CD14-positive monocyte (primary cell): Measurements from ENCODE around the gene PROB1. TPM values are rescaled to one million over a fixed set of nuclear protein-coding genes. Genes with fewer than 3 reads are reported as not detected.
A peak's percentile ranks its signal among the peaks of the same experiment; 100 is the strongest.

Source experiments
- DNase-seq, 3 donors: peaks; one replicate each; pipeline ENCODE4 v3.0.0-alpha.2; 2011 to 2022
- H2AFZ ChIP-seq: 2 replicates; pipeline ENCODE4 v1.6.0; 2012; ENCODE audit warnings: mild to moderate bottlenecking, low read depth, low read length, inconsistent platforms; ENCODE audit not compliant: insufficient read depth, poor library complexity, severe bottlenecking
- H3K27ac ChIP-seq, 2 donors: 1 replicate in 1 of 2; 2 replicates in 1 of 2; pipeline ENCODE4 v1.5.1; 2012 to 2013; ENCODE audit warnings: low read length in 2 of 2, control low read depth in 1 of 2, inconsistent platforms in 1 of 2, low read depth in 1 of 2, mild to moderate bottlenecking in 1 of 2
- H3K27me3 ChIP-seq, 2 donors: one replicate each; pipeline versions ENCODE4 v1.6.0 to v1.6.1; 2011 to 2013; ENCODE audit warnings: low read length in 2 of 2; ENCODE audit not compliant: control insufficient read depth in 2 of 2, insufficient read depth in 2 of 2
- H3K36me3 ChIP-seq, 2 donors: replicated peaks in 1 of 2; 1 replicate in 1 of 2; 2 replicates in 1 of 2; pipeline versions ENCODE4 v1.5.1 to v1.6.1; 2012 to 2013; ENCODE audit warnings: low read length in 2 of 2, control low read depth in 1 of 2, inconsistent platforms in 1 of 2, mild to moderate bottlenecking in 1 of 2; ENCODE audit not compliant: insufficient read depth in 2 of 2, control insufficient read depth in 1 of 2
- H3K4me1 ChIP-seq, 2 donors: 1 replicate in 1 of 2; 2 replicates in 1 of 2; pipeline versions ENCODE4 v1.5.1 to v1.6.1; 2012 to 2013; ENCODE audit warnings: low read length in 2 of 2, control low read depth in 1 of 2, inconsistent platforms in 1 of 2, mild to moderate bottlenecking in 1 of 2, moderate library complexity in 1 of 2; ENCODE audit not compliant: insufficient read depth in 2 of 2, control insufficient read depth in 1 of 2
- H3K4me2 ChIP-seq: replicated peaks from 2 replicates; pipeline ENCODE3; 2012; ENCODE audit warnings: low read length, moderate library complexity, mild to moderate bottlenecking; ENCODE audit not compliant: poor library complexity, severe bottlenecking; ENCODE audit errors: extremely low read depth
- H3K4me3 ChIP-seq, 3 experiments: fragments of 200-600 bp in 1 of 3; sonication (generic) in 1 of 3; replicated peaks in 1 of 3; 1 replicate in 2 of 3; 2 replicates in 1 of 3; pipeline ENCODE4 v1.5.1; 2011 to 2013; ENCODE audit warnings: low read length in 3 of 3, mild to moderate bottlenecking in 3 of 3, control low read depth in 2 of 3, low read depth in 2 of 3, inconsistent platforms in 1 of 3, moderate library complexity in 1 of 3
- H3K79me2 ChIP-seq: 2 replicates; pipeline ENCODE4 v1.6.0; 2012; ENCODE audit warnings: mild to moderate bottlenecking, control low read depth, inconsistent platforms, low read length, moderate library complexity; ENCODE audit not compliant: insufficient read depth
- H3K9ac ChIP-seq: 2 replicates; pipeline ENCODE4 v1.6.0; 2017; ENCODE audit warnings: low read length, mild to moderate bottlenecking; ENCODE audit not compliant: insufficient read depth, poor library complexity, severe bottlenecking
- H3K9me3 ChIP-seq, 2 donors: replicated peaks in 1 of 2; 1 replicate in 1 of 2; 2 replicates in 1 of 2; pipeline versions ENCODE4 v1.5.1 to v1.6.1; 2012 to 2013; ENCODE audit warnings: low read length in 2 of 2, control low read depth in 1 of 2; ENCODE audit not compliant: control insufficient read depth in 1 of 2, insufficient read depth in 1 of 2
- H4K20me1 ChIP-seq: 2 replicates; pipeline ENCODE4 v1.6.0; 2012; ENCODE audit warnings: mild to moderate bottlenecking, low read length, control low read depth, moderate library complexity; ENCODE audit not compliant: insufficient read depth
- H3K27ac Mint-ChIP-seq, 7 donors: one replicate each; pipeline ENCODE4 v1.8.0; 2020; ENCODE audit warnings: mild to moderate bottlenecking in 7 of 7, mixed read lengths in 7 of 7, moderate library complexity in 6 of 7, inconsistent platforms in 2 of 7
- H3K27me3 Mint-ChIP-seq, 3 donors: one replicate each; pipeline ENCODE4 v1.8.0; 2021 to 2022; ENCODE audit warnings: low read depth in 3 of 3, mild to moderate bottlenecking in 3 of 3, mixed read lengths in 3 of 3, moderate library complexity in 3 of 3, inconsistent platforms in 1 of 3
- H3K36me3 Mint-ChIP-seq, 2 donors: one replicate each; pipeline ENCODE4 v1.8.0; 2020; ENCODE audit warnings: mixed read lengths in 2 of 2, inconsistent platforms in 1 of 2, mild to moderate bottlenecking in 1 of 2
- H3K4me1 Mint-ChIP-seq: one replicate; pipeline ENCODE4 v1.8.0; 2020; ENCODE audit warnings: mild to moderate bottlenecking, mixed read lengths
- H3K4me3 Mint-ChIP-seq, 2 donors: one replicate each; pipeline ENCODE4 v1.8.0; 2020; ENCODE audit warnings: mild to moderate bottlenecking in 2 of 2, mixed read lengths in 2 of 2, moderate library complexity in 1 of 2
- H3K9me3 Mint-ChIP-seq, 7 donors: one replicate each; pipeline ENCODE4 v1.8.0; 2020 to 2022; ENCODE audit warnings: mixed read lengths in 7 of 7, mild to moderate bottlenecking in 6 of 7, moderate library complexity in 6 of 7, inconsistent platforms in 2 of 7
- WGBS: methylation state at CpG from one replicate; pipeline ENCODE4 v1.1.5; 2013; ENCODE audit warnings: missing lambda C conversion rate; ENCODE audit not compliant: insufficient coverage; 5-methylcytosine and 5-hydroxymethylcytosine counted together
- intact Hi-C, 2 donors: fragments of 100-400 bp; cut with micrococcal nuclease; formaldehyde crosslinking; loops; one replicate each; pipeline versions ENCODE4 v1.15.0 to v1.15.1; 2023
- polyA plus RNA-seq, 3 donors: library from polyadenylated mRNA; depleted of rRNA in 1 of 3; unstranded in 2 of 3; stranded (reverse) in 1 of 3; fragments of 300-500 nt in 2 of 3; fragments of >200 nt in 1 of 3; fragmentation: Illumina TruSeq in 2 of 3; gene quantifications; 1 replicate in 2 of 3; 2 replicates in 1 of 3; pipeline ENCODE4 v1.2.3, GENCODE V29; 2012 to 2021
- TF ChIP-seq, protein P1 (sequence below): fragments of 200-600 bp; IDR thresholded peaks from one replicate; pipeline ENCODE4 v1.8.0; 2022; ENCODE audit warnings: antibody characterized with exemption, mild to moderate bottlenecking

PROB1 gene
- polyA plus RNA-seq, 3 donors: 0.05 to 0.11 TPM; not detected in 1

DNA sequence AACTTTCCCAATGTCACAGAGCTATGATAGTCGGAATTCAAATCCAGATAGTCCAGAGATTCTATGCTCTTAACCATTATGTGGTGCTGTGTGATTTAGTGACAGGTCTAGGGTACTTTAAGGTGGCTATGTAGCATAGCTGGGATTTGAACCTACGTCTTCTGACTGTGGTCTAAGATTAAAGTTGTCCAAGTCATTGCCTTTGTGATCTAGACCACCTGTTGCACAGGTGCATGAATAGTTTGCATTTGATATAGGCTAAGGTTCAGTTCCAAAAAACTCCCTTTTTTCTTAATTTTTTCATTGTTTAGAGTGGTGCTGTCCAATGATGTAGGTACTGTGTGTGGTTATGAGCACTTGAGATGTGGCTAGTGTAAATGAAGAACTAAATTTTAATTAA, 50.7 kb downstream of the PROB1 start:
- H3K4me3 Mint-ChIP-seq: no peak overlapping the region
- peaks cover 35% of the 10 kb centered on the region for H3K4me1 Mint-ChIP-seq
- H3K36me3 ChIP-seq: peaks cover 0 to 22% of the 10 kb centered on the region in 2 donors
- H3K9me3 Mint-ChIP-seq: peaks cover 0 to 2% (median 0%) of the 10 kb centered on the region in 7 donors
- no peak for DNase-seq
- H2AFZ ChIP-seq: no peak overlapping the region
- no peak overlapping the region for H3K27ac ChIP-seq
- H3K4me1 ChIP-seq: peaks cover 21 to 31% of the 10 kb centered on the region in 2 donors
- no peaks in the 10 kb centered on the region for H3K27me3 ChIP-seq
- H3K4me3 ChIP-seq: no peak overlapping the region
- no peak overlapping the region for H3K27ac Mint-ChIP-seq
- no peak overlapping the region for H3K9ac ChIP-seq
- intact Hi-C loops: loop anchor here in 1 of 2 donors (5.0 kb wide), 2 partner anchors 47 to 767 kb away; partner anchors contain the start of gene HSPA9
- H3K36me3 Mint-ChIP-seq: peaks cover 10 to 35% of the 10 kb centered on the region in 2 donors
- H3K4me2 ChIP-seq: no peak overlapping the region
- peaks cover 5 to 7% (median 6%) of the 10 kb centered on the region in 3 donors for H3K27me3 Mint-ChIP-seq
- H3K9me3 ChIP-seq: no peaks in the 10 kb centered on the region
- WGBS: no CpG with 5 or more reads among the region's 2 CpGs
- TF ChIP-seq, protein P1, sequence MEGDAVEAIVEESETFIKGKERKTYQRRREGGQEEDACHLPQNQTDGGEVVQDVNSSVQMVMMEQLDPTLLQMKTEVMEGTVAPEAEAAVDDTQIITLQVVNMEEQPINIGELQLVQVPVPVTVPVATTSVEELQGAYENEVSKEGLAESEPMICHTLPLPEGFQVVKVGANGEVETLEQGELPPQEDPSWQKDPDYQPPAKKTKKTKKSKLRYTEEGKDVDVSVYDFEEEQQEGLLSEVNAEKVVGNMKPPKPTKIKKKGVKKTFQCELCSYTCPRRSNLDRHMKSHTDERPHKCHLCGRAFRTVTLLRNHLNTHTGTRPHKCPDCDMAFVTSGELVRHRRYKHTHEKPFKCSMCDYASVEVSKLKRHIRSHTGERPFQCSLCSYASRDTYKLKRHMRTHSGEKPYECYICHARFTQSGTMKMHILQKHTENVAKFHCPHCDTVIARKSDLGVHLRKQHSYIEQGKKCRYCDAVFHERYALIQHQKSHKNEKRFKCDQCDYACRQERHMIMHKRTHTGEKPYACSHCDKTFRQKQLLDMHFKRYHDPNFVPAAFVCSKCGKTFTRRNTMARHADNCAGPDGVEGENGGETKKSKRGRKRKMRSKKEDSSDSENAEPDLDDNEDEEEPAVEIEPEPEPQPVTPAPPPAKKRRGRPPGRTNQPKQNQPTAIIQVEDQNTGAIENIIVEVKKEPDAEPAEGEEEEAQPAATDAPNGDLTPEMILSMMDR: no peak
- H3K79me2 ChIP-seq: peaks cover 75% of the 10 kb centered on the region
- H4K20me1 ChIP-seq: peaks cover 71% of the 10 kb centered on the region

DNA sequence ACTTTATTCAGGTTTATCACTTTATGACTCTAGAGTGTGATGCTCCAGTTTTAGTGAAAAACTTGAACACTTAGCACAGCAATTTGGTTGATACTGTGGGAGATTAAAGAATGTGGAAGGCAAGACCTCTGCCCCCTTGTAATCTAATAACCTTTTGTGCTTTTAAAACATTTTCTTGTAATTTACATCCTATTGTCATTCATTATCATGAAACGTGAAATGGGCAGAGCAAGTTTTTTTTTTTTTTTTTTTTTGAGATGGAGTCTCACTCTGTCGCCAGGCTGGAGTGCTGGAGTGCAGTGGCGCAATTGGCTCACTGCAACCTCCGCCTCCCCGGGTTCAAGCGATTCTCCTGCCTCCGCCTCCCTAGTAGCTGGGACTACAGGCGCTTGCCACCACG, 51.4 kb downstream of the PROB1 start:
- Mint-ChIP-seq H3K9me3 (peaks cover 0 to 2% (median 0%) of the 10 kb centered on the region in 7 donors), H3K36me3 (peaks cover 7 to 30% of the 10 kb centered on the region in 2 donors), H3K4me1 (peaks cover 35% of the 10 kb centered on the region), H3K4me3 (peak overlapping the region in 1 of 2 donors; percentile 99), H3K27ac (peak overlapping the region in 1 of 7 donors; percentile 99), H3K27me3 (peaks cover 5 to 7% (median 6%) of the 10 kb centered on the region in 3 donors)
- no peaks in the 10 kb centered on the region for H3K9me3 ChIP-seq
- WGBS: no CpG with 5 or more reads among the region's 9 CpGs
- H3K27me3 ChIP-seq: no peaks in the 10 kb centered on the region
- H3K4me1 ChIP-seq: peaks cover 21 to 31% of the 10 kb centered on the region in 2 donors
- no peak for DNase-seq
- H3K4me2 ChIP-seq: peak overlapping the region; percentile 82
- H3K27ac ChIP-seq: peak overlapping the region in 1 of 2 donors; percentile 99
- H3K36me3 ChIP-seq: peaks cover 0 to 22% of the 10 kb centered on the region in 2 donors
- peak overlapping the region in 1 of 3 experiments; percentile 87 for H3K4me3 ChIP-seq
- H3K9ac ChIP-seq: no peak overlapping the region
- intact Hi-C loops: loop anchor here in 1 of 2 donors (5.0 kb wide), 2 partner anchors 46 to 766 kb away; partner anchors contain the start of gene HSPA9
- H2AFZ ChIP-seq: no peak overlapping the region
- H3K79me2 ChIP-seq: peaks cover 68% of the 10 kb centered on the region
- H4K20me1 ChIP-seq: peaks cover 64% of the 10 kb centered on the region
- TF ChIP-seq, protein P1: no peak
